Measurements from ENCODE around the gene HPSE. TPM values are rescaled to one million over a fixed set of nuclear protein-coding genes. Genes with fewer than 3 reads are reported as not detected.

HPSE gene
- polyA plus RNA-seq, 1 donor from 2014 or later: 0.16 TPM

- Histone ChIP-seq H2AFZ (ENCODE audit: low read depth, low read length) (no peak overlapping the region), H3K4me2 (ENCODE audit: low read length) (no peak overlapping the region), H3F3A (ENCODE audit: insufficient read depth, low read length, poor library complexity, severe bottlenecking) (no peaks in the 10 kb centered on the region), H3K9me2 (ENCODE audit: insufficient read depth, low read length) (no peaks in the 10 kb centered on the region), H3K27me3 (ENCODE audit: insufficient read depth, low read depth, low read length) (no peaks in the 10 kb centered on the region), H3K27ac (ENCODE audit: low read length) (no peak overlapping the region), H3K9me3 (ENCODE audit: low read length) (no peaks in the 10 kb centered on the region), H3K9ac (ENCODE audit: low read length) (no peak overlapping the region), H3K79me2 (replicated peaks; ENCODE audit: insufficient read depth, low read length) (no peaks in the 10 kb centered on the region), H4K20me1 (ENCODE audit: insufficient read depth) (no peaks in the 10 kb centered on the region), H3K36me3 (ENCODE audit: insufficient read depth, low read length) (no peaks in the 10 kb centered on the region), H3K4me3 (ENCODE audit: low read length) (no peak overlapping the region)
- TF ChIP-seq TAF1 (IDR thresholded peaks at IDR 0.05; ENCODE audit: low read depth) (no peak), EP300 (conservative IDR thresholded peaks at IDR 0.05; ENCODE audit: poor library complexity, severe bottlenecking) (no peak), SMC3 (conservative IDR thresholded peaks at IDR 0.05; ENCODE audit: poor library complexity) (no peak), REST (IDR thresholded peaks at IDR 0.05; ENCODE audit: borderline replicate concordance) (no peak), RAD21 (conservative IDR thresholded peaks at IDR 0.05) (no peak), EZH2 (IDR thresholded peaks at IDR 0.05; ENCODE audit: borderline replicate concordance, insufficient read depth, low read length, poor library complexity, severe bottlenecking) (no peak), MXI1 (conservative IDR thresholded peaks at IDR 0.05; ENCODE audit: poor library complexity, severe bottlenecking) (no peak), POLR2AphosphoS5 (IDR thresholded peaks at IDR 0.05) (no peak), CTCF (IDR thresholded peaks at IDR 0.05; ENCODE audit: poor library complexity, severe bottlenecking) (no peak)
Measured at GRCh38 chr4:83248486-83248885, 86.2 kb downstream of the HPSE start.

- no peaks in the 10 kb centered on the region for H3K79me2 ChIP-seq (replicated peaks; ENCODE audit: insufficient read depth, low read length)
- H3K27ac ChIP-seq (ENCODE audit: low read length): no peak overlapping the region
- H3F3A ChIP-seq (ENCODE audit: insufficient read depth, low read length, poor library complexity, severe bottlenecking): no peaks in the 10 kb centered on the region
- H3K9ac ChIP-seq (ENCODE audit: low read length): no peak overlapping the region
- no peaks in the 10 kb centered on the region for H4K20me1 ChIP-seq (ENCODE audit: insufficient read depth)
- H3K4me2 ChIP-seq (ENCODE audit: low read length): no peak overlapping the region
- no peak for TF ChIP-seq EP300 (conservative IDR thresholded peaks at IDR 0.05; ENCODE audit: poor library complexity, severe bottlenecking)
- TF ChIP-seq EZH2 (IDR thresholded peaks at IDR 0.05; ENCODE audit: borderline replicate concordance, insufficient read depth, low read length, poor library complexity, severe bottlenecking): no peak
- TF ChIP-seq REST (IDR thresholded peaks at IDR 0.05; ENCODE audit: borderline replicate concordance): no peak
- no peak for TF ChIP-seq POLR2AphosphoS5 (IDR thresholded peaks at IDR 0.05)
- no peak for TF ChIP-seq MXI1 (conservative IDR thresholded peaks at IDR 0.05; ENCODE audit: poor library complexity, severe bottlenecking)
- no peak for TF ChIP-seq SMC3 (conservative IDR thresholded peaks at IDR 0.05; ENCODE audit: poor library complexity)
- TF ChIP-seq CTCF (IDR thresholded peaks at IDR 0.05; ENCODE audit: poor library complexity, severe bottlenecking): no peak
- no peak for TF ChIP-seq RAD21 (conservative IDR thresholded peaks at IDR 0.05)
- TF ChIP-seq TAF1 (IDR thresholded peaks at IDR 0.05; ENCODE audit: low read depth): no peak
- no peak overlapping the region for H3K4me3 ChIP-seq (ENCODE audit: low read length)
- H3K9me2 ChIP-seq (ENCODE audit: insufficient read depth, low read length): no peaks in the 10 kb centered on the region
- no peaks in the 10 kb centered on the region for H3K9me3 ChIP-seq (ENCODE audit: low read length)
- H3K27me3 ChIP-seq (ENCODE audit: insufficient read depth, low read depth, low read length): no peaks in the 10 kb centered on the region
- H3K36me3 ChIP-seq (ENCODE audit: insufficient read depth, low read length): no peaks in the 10 kb centered on the region
- H2AFZ ChIP-seq (ENCODE audit: low read depth, low read length): no peak overlapping the region
Measured at GRCh38 chr4:83247415-83248357, 87.0 kb downstream of the HPSE start.
